NCI-H146 (cell line): Measurements from ENCODE around the gene EYS.
"Not testable (repeated sequence)": the region's sequence is repeated elsewhere in the genome, so short reads cannot be mapped to it uniquely, and the experiment has no call there.

Experiments
- DNase-seq: peaks from one replicate; lab custom pipeline; 2025; lab: John Stamatoyannopoulos, UW

The EYS gene

GRCh38 chr6:65081756-65082155 lies 625.3 kb downstream of the EYS start:
- DNase-seq = no peak

- no peak for DNase-seq
These were observed 631.3 kb downstream of the EYS start for GRCh38 chr6:65075705-65076230.

- no peak for DNase-seq
These were observed 634.5 kb downstream of the EYS start for GRCh38 chr6:65072500-65072899.

GRCh38 chr6:65071480-65071879 lies 635.5 kb downstream of the EYS start:
- DNase-seq = no peak

- DNase-seq = no peak
These were observed 642.2 kb downstream of the EYS start for GRCh38 chr6:65064844-65065243.

- DNase-seq = no peak
These were observed 647.5 kb downstream of the EYS start for GRCh38 chr6:65059568-65059967.

- no peak for DNase-seq
These were observed 651.5 kb downstream of the EYS start for GRCh38 chr6:65055545-65055944.

- no peak for DNase-seq
These were observed 654.4 kb downstream of the EYS start for GRCh38 chr6:65052626-65053025.

GRCh38 chr6:65045801-65046200 lies 661.2 kb downstream of the EYS start:
- DNase-seq = no peak

GRCh38 chr6:65014006-65014405 lies 693.0 kb downstream of the EYS start:
- DNase-seq = no peak

GRCh38 chr6:65006788-65007187 lies 700.2 kb downstream of the EYS start:
- DNase-seq = no peak

GRCh38 chr6:65004283-65004682 lies 702.7 kb downstream of the EYS start:
- DNase-seq = peak; percentile 62

GRCh38 chr6:65002882-65003281 lies 704.1 kb downstream of the EYS start:
- not testable (repeated sequence) for DNase-seq

GRCh38 chr6:65000815-65001214 lies 706.2 kb downstream of the EYS start:
- DNase-seq = no peak

GRCh38 chr6:64998204-64998603 lies 708.8 kb downstream of the EYS start:
- peak; percentile 8 for DNase-seq

- no peak for DNase-seq
These were observed 710.7 kb downstream of the EYS start for GRCh38 chr6:64996301-64996700.

GRCh38 chr6:64990652-64991304 lies 716.2 kb downstream of the EYS start:
- peak; percentile 35 for DNase-seq

- no peak for DNase-seq
These were observed 718.9 kb downstream of the EYS start for GRCh38 chr6:64988148-64988547.

GRCh38 chr6:64987066-64987465 lies 720.0 kb downstream of the EYS start:
- DNase-seq = no peak

- no peak for DNase-seq
These were observed 721.3 kb downstream of the EYS start for GRCh38 chr6:64985726-64986125.

- DNase-seq = no peak
These were observed 722.1 kb downstream of the EYS start for GRCh38 chr6:64984948-64985347.

- DNase-seq = no peak
These were observed 723.9 kb downstream of the EYS start for GRCh38 chr6:64983089-64983488.

GRCh38 chr6:64973142-64973541 lies 733.9 kb downstream of the EYS start:
- DNase-seq = no peak

- no peak for DNase-seq
These were observed 737.9 kb downstream of the EYS start for GRCh38 chr6:64969139-64969538.
